CD4-positive, alpha-beta T cell (primary cell): ENCODE data around the gene ASXL2. TPM values are rescaled to one million over a fixed set of nuclear protein-coding genes. Genes with fewer than 3 reads are reported as not detected.

ENCODE experiments used
- ATAC-seq: fragments of 200-7000 bp; cut with Tn5 transposase; one replicate; pipeline ENCODE4 v1.10.0; 2022; ENCODE audit warnings: mild to moderate bottlenecking; ENCODE audit not compliant: poor library complexity
- CTCF ChIA-PET: fragments of 350-600 bp; sonication (Branson Sonifier 250); formaldehyde crosslinking; loops from one replicate; lab custom pipeline; 2021; ENCODE audit warnings: antibody characterized with exemption, inconsistent platforms; lab: Charles Lee
- POLR2A ChIA-PET: fragments of 350-600 bp; sonication (Branson Sonifier 250); formaldehyde crosslinking; loops from one replicate; lab custom pipeline; 2021; ENCODE audit warnings: antibody characterized with exemption, inconsistent platforms; lab: Charles Lee
- DNase-seq, 14 experiments: peaks; one replicate each; pipeline ENCODE4 v3.0.0-alpha.2; 2013 to 2020; ENCODE audit warnings: mixed read lengths in 2 of 14
- H3K27ac ChIP-seq, 2 donors: one replicate each; pipeline versions ENCODE4 v1.5.1 to v1.7.0; 2013; ENCODE audit warnings: low read length in 2 of 2, low read depth in 1 of 2, mild to moderate bottlenecking in 1 of 2
- H3K27me3 ChIP-seq, 2 experiments: 1 replicate in 1 of 2; 2 replicates in 1 of 2; pipeline versions ENCODE4 v1.6.1 to v1.7.0; 2013; ENCODE audit warnings: low read length in 2 of 2, control low read depth in 1 of 2, mild to moderate bottlenecking in 1 of 2, moderate library complexity in 1 of 2; ENCODE audit not compliant: insufficient read depth in 2 of 2, control insufficient read depth in 1 of 2
- H3K36me3 ChIP-seq: one replicate; pipeline ENCODE4 v1.6.1; 2013; ENCODE audit warnings: low read length, control low read depth; ENCODE audit not compliant: insufficient read depth
- H3K4me1 ChIP-seq: one replicate; pipeline ENCODE4 v1.6.1; 2013; ENCODE audit warnings: low read length, control low read depth; ENCODE audit not compliant: insufficient read depth
- H3K4me3 ChIP-seq: one replicate; pipeline ENCODE4 v1.5.1; 2013; ENCODE audit warnings: mild to moderate bottlenecking, low read length, moderate library complexity
- H3K9me3 ChIP-seq, 2 experiments: 1 replicate in 1 of 2; 2 replicates in 1 of 2; pipeline versions ENCODE4 v1.6.1 to v1.7.0; 2013; ENCODE audit warnings: low read length in 2 of 2, mild to moderate bottlenecking in 2 of 2, control low read depth in 1 of 2, moderate library complexity in 1 of 2; ENCODE audit not compliant: control insufficient read depth in 1 of 2, insufficient read depth in 1 of 2
- H3K27ac Mint-ChIP-seq: one replicate; pipeline ENCODE4 v1.8.0; 2020; ENCODE audit warnings: mixed read lengths
- H3K27me3 Mint-ChIP-seq: one replicate; pipeline ENCODE4 v1.8.0; 2021; ENCODE audit warnings: mixed read lengths
- H3K36me3 Mint-ChIP-seq: one replicate; pipeline ENCODE4 v1.8.0; 2021; ENCODE audit warnings: low read depth, mixed read lengths
- H3K4me1 Mint-ChIP-seq: one replicate; pipeline ENCODE4 v1.8.0; 2021; ENCODE audit warnings: low read depth, mixed read lengths
- H3K4me3 Mint-ChIP-seq: one replicate; pipeline ENCODE4 v1.8.0; 2020; ENCODE audit warnings: mild to moderate bottlenecking, mixed read lengths
- H3K9me3 Mint-ChIP-seq: one replicate; pipeline ENCODE4 v1.8.0; 2020; ENCODE audit warnings: mixed read lengths
- CTCF ChIP-seq: fragments of 200-600 bp; IDR thresholded peaks from one replicate; pipeline ENCODE4 v1.8.0; 2022; ENCODE audit warnings: antibody characterized with exemption, mild to moderate bottlenecking
- intact Hi-C, 2 experiments: fragments of 100-400 bp; cut with DNase I in 1 of 2; cut with micrococcal nuclease in 1 of 2; formaldehyde crosslinking; loops; one replicate each; pipeline versions ENCODE4 v1.15.1 to v1.9.0; 2023 to 2025; cut with DNase I, micrococcal nuclease
- total RNA-seq, 174 experiments: library from RNA in 2 of 174; stranded (reverse) in 2 of 174; gene quantifications; one replicate each; pipeline ENCODE4 v1.2.3 and lab custom pipeline; 2021 to 2026

The ASXL2 gene
- total RNA-seq, 2 experiments from 2014 or later = 15.1 to 17.2 TPM

- Mint-ChIP-seq H3K27ac (peak overlapping the region; percentile 69), H3K36me3 (peaks cover 54% of the 10 kb centered on the region), H3K9me3 (no peaks in the 10 kb centered on the region), H3K4me1 (peaks cover 72% of the 10 kb centered on the region), H3K4me3 (peak overlapping the region; percentile 67), H3K27me3 (no peaks in the 10 kb centered on the region)
- DNase-seq = peak in 3 of 14 experiments; percentile 26 to 35 (median 29)
- intact Hi-C loops = loop anchor here in 1 of 2 experiments (5.0 to 10.0 kb wide), 2 partner anchors 37 to 65 kb away; no protein-coding TSS in a partner anchor
- ChIA-PET POLR2A (interaction anchor here (0.6 to 1.3 kb wide), 3 partner anchors 11 to 62 kb away, joined by 3 read pairs; no protein-coding TSS in a partner anchor), CTCF (interaction anchor here (1.0 kb wide), 1 partner anchor 9 kb away, joined by 3 read pairs; no protein-coding TSS in a partner anchor)
- no peaks in the 10 kb centered on the region for H3K27me3 ChIP-seq
- peaks cover 5% of the 10 kb centered on the region for H3K36me3 ChIP-seq
- no peaks in the 10 kb centered on the region for H3K9me3 ChIP-seq
- ATAC-seq = no peak
- peak overlapping the region; percentile 21 for H3K4me3 ChIP-seq
- H3K27ac ChIP-seq = no peak overlapping the region
- TF ChIP-seq CTCF = no peak
- H3K4me1 ChIP-seq = peaks cover 15% of the 10 kb centered on the region
Observed at GRCh38 chr2:25790074-25790790, 88.1 kb downstream of the ASXL2 start.

GRCh38 chr2:25788457-25788856 is 89.8 kb downstream of the ASXL2 start:
- H3K36me3 Mint-ChIP-seq = peaks cover 49% of the 10 kb centered on the region
- no peak for DNase-seq
- TF ChIP-seq CTCF = no peak
- intact Hi-C loops = no loop called here
- ChIA-PET POLR2A (interaction anchor here (0.5 to 1.0 kb wide), 3 partner anchors 12 to 22 kb away, joined by 3 to 4 read pairs (median 3); no protein-coding TSS in a partner anchor), CTCF (no interaction called here)
- H3K27ac Mint-ChIP-seq = no peak overlapping the region
- H3K4me1 ChIP-seq = peaks cover 15% of the 10 kb centered on the region
- no peaks in the 10 kb centered on the region for H3K27me3 ChIP-seq
- H3K9me3 Mint-ChIP-seq = no peaks in the 10 kb centered on the region
- H3K4me3 ChIP-seq = no peak overlapping the region
- H3K4me3 Mint-ChIP-seq = no peak overlapping the region
- H3K9me3 ChIP-seq = no peaks in the 10 kb centered on the region
- no peak for ATAC-seq
- peaks cover 9% of the 10 kb centered on the region for H3K36me3 ChIP-seq
- no peaks in the 10 kb centered on the region for H3K27me3 Mint-ChIP-seq
- no peak overlapping the region for H3K27ac ChIP-seq
- H3K4me1 Mint-ChIP-seq = peaks cover 59% of the 10 kb centered on the region

GRCh38 chr2:25787020-25787419 is 91.3 kb downstream of the ASXL2 start:
- no peak for ATAC-seq
- no peak overlapping the region for H3K4me3 ChIP-seq
- H3K4me1 Mint-ChIP-seq = peaks cover 52% of the 10 kb centered on the region
- H3K4me1 ChIP-seq = peaks cover 6% of the 10 kb centered on the region
- H3K27me3 Mint-ChIP-seq = no peaks in the 10 kb centered on the region
- ChIA-PET CTCF (no interaction called here), POLR2A (no interaction called here)
- no peak for DNase-seq
- no peak overlapping the region for H3K27ac Mint-ChIP-seq
- no peak overlapping the region for H3K27ac ChIP-seq
- intact Hi-C loops = no loop called here
- no peaks in the 10 kb centered on the region for H3K27me3 ChIP-seq
- H3K4me3 Mint-ChIP-seq = no peak overlapping the region
- H3K9me3 ChIP-seq = no peaks in the 10 kb centered on the region
- no peak for TF ChIP-seq CTCF
- H3K9me3 Mint-ChIP-seq = no peaks in the 10 kb centered on the region
- H3K36me3 ChIP-seq = peaks cover 9% of the 10 kb centered on the region
- H3K36me3 Mint-ChIP-seq = peaks cover 47% of the 10 kb centered on the region
